MM.1S (cell line): ENCODE measurements around the gene MMP24.
"Not testable (repeated sequence)": the region's sequence is repeated elsewhere in the genome, so short reads cannot be mapped to it uniquely, and the experiment has no call there.

ENCODE experiments used
- DNase-seq: peaks from one replicate; pipeline ENCODE4 v3.0.0-alpha.2; 2015
- H2AFZ ChIP-seq: fragments of 300-600 bp; sonication (generic); 2 replicates; pipeline ENCODE4 v1.6.0; 2016; ENCODE audit warnings: antibody characterized with exemption, low read length
- H3F3A ChIP-seq: fragments of 300-600 bp; sonication (generic); 2 replicates; pipeline ENCODE4 v1.6.1; 2016; ENCODE audit warnings: mild to moderate bottlenecking, antibody characterized with exemption, low read length, moderate library complexity, mixed read lengths; ENCODE audit not compliant: insufficient read depth
- H3K27ac ChIP-seq: fragments of 300-600 bp; sonication (generic); 2 replicates; pipeline ENCODE4 v1.5.1; 2016; ENCODE audit warnings: mild to moderate bottlenecking, low read length
- H3K27me3 ChIP-seq: fragments of 300-600 bp; sonication (generic); replicated peaks from 2 replicates; pipeline ENCODE4 v1.6.0; 2016; ENCODE audit warnings: low read length; ENCODE audit not compliant: insufficient read depth
- H3K36me3 ChIP-seq: fragments of 300-600 bp; sonication (generic); replicated peaks from 2 replicates; pipeline ENCODE4 v1.6.1; 2016; ENCODE audit warnings: mild to moderate bottlenecking, low read length, mixed read lengths; ENCODE audit not compliant: insufficient read depth
- H3K4me1 ChIP-seq: fragments of 300-600 bp; sonication (generic); 2 replicates; pipeline ENCODE4 v1.6.1; 2016; ENCODE audit warnings: low read length, mixed read lengths
- H3K4me2 ChIP-seq: fragments of 300-600 bp; sonication (generic); 2 replicates; pipeline ENCODE4 v1.6.0; 2016; ENCODE audit warnings: low read depth, low read length
- H3K4me3 ChIP-seq: fragments of 300-600 bp; sonication (generic); 2 replicates; pipeline ENCODE4 v1.5.1; 2016; ENCODE audit warnings: low read length, mixed read lengths
- H3K79me2 ChIP-seq: fragments of 300-600 bp; sonication (generic); 2 replicates; pipeline ENCODE4 v1.6.1; 2016; ENCODE audit warnings: mixed run types, low read length, mixed read lengths
- H3K9ac ChIP-seq: fragments of 300-600 bp; sonication (generic); 2 replicates; pipeline ENCODE4 v1.6.1; 2016; ENCODE audit warnings: low read length, mixed read lengths
- H3K9me2 ChIP-seq: fragments of 300-600 bp; sonication (generic); replicated peaks from 2 replicates; pipeline ENCODE4 v1.6.1; 2016; ENCODE audit warnings: mild to moderate bottlenecking, low read length, mixed read lengths; ENCODE audit not compliant: insufficient read depth
- H3K9me3 ChIP-seq: fragments of 300-600 bp; sonication (generic); replicated peaks from 2 replicates; pipeline ENCODE4 v1.6.1; 2016; ENCODE audit warnings: mild to moderate bottlenecking, low read length, mixed read lengths; ENCODE audit not compliant: insufficient read depth
- H4K20me1 ChIP-seq: fragments of 300-600 bp; sonication (generic); 2 replicates; pipeline ENCODE4 v1.6.1; 2016; ENCODE audit warnings: mild to moderate bottlenecking, low read length, moderate library complexity, mixed read lengths; ENCODE audit not compliant: insufficient read depth
- EZH2 ChIP-seq: fragments of 300-600 bp; sonication (generic); optimal IDR thresholded peaks from 2 replicates; pipeline ENCODE3; 2017; ENCODE audit warnings: low read depth, mild to moderate bottlenecking, antibody characterized with exemption, low read length, mixed read lengths
- EZH2phosphoT487 ChIP-seq: fragments of 300-600 bp; sonication (generic); IDR thresholded peaks from 2 replicates; pipeline ENCODE4 v1.6.1; 2018; ENCODE audit warnings: antibody characterized with exemption, low read length
- TF ChIP-seq, protein P1 (sequence below): fragments of 300-600 bp; sonication (generic); IDR thresholded peaks from 2 replicates; pipeline ENCODE4 v1.5.1; 2016; ENCODE audit warnings: antibody characterized with exemption, low read length, mixed read lengths

Gene MMP24

GRCh38 chr20:35196313-35196712 lies 30.2 kb upstream of the MMP24 start:
- Histone ChIP-seq H3K4me2 (no peak overlapping the region), H3K4me1 (no peaks in the 10 kb centered on the region), H3F3A (no peaks in the 10 kb centered on the region), H3K27me3 (no peaks in the 10 kb centered on the region), H3K9ac (no peak overlapping the region), H3K79me2 (no peaks in the 10 kb centered on the region), H3K27ac (no peak overlapping the region), H2AFZ (no peak overlapping the region), H3K36me3 (no peaks in the 10 kb centered on the region), H3K9me3 (no peaks in the 10 kb centered on the region), H3K4me3 (no peak overlapping the region), H3K9me2 (no peaks in the 10 kb centered on the region), H4K20me1 (no peaks in the 10 kb centered on the region)
- no peak for DNase-seq
- TF ChIP-seq EZH2phosphoT487 = no peak
- TF ChIP-seq, protein P1, sequence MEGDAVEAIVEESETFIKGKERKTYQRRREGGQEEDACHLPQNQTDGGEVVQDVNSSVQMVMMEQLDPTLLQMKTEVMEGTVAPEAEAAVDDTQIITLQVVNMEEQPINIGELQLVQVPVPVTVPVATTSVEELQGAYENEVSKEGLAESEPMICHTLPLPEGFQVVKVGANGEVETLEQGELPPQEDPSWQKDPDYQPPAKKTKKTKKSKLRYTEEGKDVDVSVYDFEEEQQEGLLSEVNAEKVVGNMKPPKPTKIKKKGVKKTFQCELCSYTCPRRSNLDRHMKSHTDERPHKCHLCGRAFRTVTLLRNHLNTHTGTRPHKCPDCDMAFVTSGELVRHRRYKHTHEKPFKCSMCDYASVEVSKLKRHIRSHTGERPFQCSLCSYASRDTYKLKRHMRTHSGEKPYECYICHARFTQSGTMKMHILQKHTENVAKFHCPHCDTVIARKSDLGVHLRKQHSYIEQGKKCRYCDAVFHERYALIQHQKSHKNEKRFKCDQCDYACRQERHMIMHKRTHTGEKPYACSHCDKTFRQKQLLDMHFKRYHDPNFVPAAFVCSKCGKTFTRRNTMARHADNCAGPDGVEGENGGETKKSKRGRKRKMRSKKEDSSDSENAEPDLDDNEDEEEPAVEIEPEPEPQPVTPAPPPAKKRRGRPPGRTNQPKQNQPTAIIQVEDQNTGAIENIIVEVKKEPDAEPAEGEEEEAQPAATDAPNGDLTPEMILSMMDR = no peak
- no peak for TF ChIP-seq EZH2

GRCh38 chr20:35199740-35200139 lies 26.8 kb upstream of the MMP24 start:
- H3K4me2 ChIP-seq = no peak overlapping the region
- no peaks in the 10 kb centered on the region for H3K36me3 ChIP-seq
- no peaks in the 10 kb centered on the region for H3K9me3 ChIP-seq
- no peak overlapping the region for H3K4me3 ChIP-seq
- TF ChIP-seq EZH2phosphoT487 = no peak
- TF ChIP-seq, protein P1 = no peak
- no peak for TF ChIP-seq EZH2
- H3F3A ChIP-seq = no peaks in the 10 kb centered on the region
- H3K27ac ChIP-seq = no peak overlapping the region
- H3K9ac ChIP-seq = no peak overlapping the region
- H3K27me3 ChIP-seq = no peaks in the 10 kb centered on the region
- DNase-seq = no peak
- H3K79me2 ChIP-seq = no peaks in the 10 kb centered on the region
- H3K9me2 ChIP-seq = no peaks in the 10 kb centered on the region
- H3K4me1 ChIP-seq = no peaks in the 10 kb centered on the region
- no peaks in the 10 kb centered on the region for H4K20me1 ChIP-seq
- no peak overlapping the region for H2AFZ ChIP-seq

DNA sequence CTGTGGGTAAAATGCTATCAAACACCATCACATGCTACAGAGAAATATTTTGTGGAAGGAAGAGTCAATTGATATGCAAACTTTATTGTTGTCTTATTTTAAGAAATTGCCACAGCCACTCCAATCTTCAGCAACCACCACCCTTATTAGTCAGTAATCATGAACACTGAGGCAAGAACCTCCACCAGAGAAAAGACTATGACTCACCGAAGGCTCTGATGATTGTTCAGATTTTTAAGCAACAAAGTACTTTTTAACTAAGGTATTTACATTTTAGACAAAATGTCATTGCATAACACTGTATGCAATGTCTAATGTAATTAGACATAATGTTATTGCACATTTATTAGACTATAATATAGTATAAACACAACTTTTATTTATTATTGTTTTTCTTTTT lies 26.2 kb upstream of the MMP24 start:
- Histone ChIP-seq H3K4me3 (no peak overlapping the region), H3K9me2 (no peaks in the 10 kb centered on the region), H3K79me2 (no peaks in the 10 kb centered on the region), H3K9me3 (no peaks in the 10 kb centered on the region), H3K9ac (no peak overlapping the region), H3K4me1 (no peaks in the 10 kb centered on the region), H3F3A (no peaks in the 10 kb centered on the region), H3K36me3 (no peaks in the 10 kb centered on the region), H2AFZ (no peak overlapping the region), H4K20me1 (no peaks in the 10 kb centered on the region), H3K27me3 (no peaks in the 10 kb centered on the region), H3K27ac (no peak overlapping the region), H3K4me2 (no peak overlapping the region)
- DNase-seq = no peak
- no peak for TF ChIP-seq EZH2
- no peak for TF ChIP-seq EZH2phosphoT487
- TF ChIP-seq, protein P1 = no peak

DNA sequence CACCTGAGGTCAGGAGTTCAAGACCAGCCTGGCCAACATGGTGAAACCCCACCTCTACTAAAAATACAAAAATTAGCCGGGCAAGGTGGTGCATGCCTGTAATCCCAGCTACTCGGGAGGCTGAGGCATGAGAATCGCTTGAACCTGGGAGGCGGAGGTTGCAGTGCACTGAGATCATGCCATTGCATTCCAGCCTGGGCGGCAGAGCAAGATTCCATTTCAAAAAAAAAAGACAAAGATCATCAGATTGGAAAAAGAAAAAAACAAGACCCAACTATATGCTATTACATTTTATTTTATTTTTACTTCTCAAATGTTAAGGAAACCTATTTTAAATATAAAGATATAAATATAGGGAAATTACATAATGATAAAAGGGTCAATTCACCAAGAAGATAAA lies 25.0 kb upstream of the MMP24 start:
- not testable (repeated sequence) for H3K27ac ChIP-seq, H3K9me3 ChIP-seq, H3K4me3 ChIP-seq, DNase-seq, H3K4me2 ChIP-seq, H3F3A ChIP-seq, H3K36me3 ChIP-seq, H3K9me2 ChIP-seq, H3K9ac ChIP-seq, H3K27me3 ChIP-seq, H3K79me2 ChIP-seq, H2AFZ ChIP-seq, H4K20me1 ChIP-seq, H3K4me1 ChIP-seq
